MM.1S (cell line): ENCODE measurements around the gene RGS19.

Experiments
- DNase-seq: peaks from one replicate; pipeline ENCODE4 v3.0.0-alpha.2; 2015
- H2AFZ ChIP-seq: fragments of 300-600 bp; sonication (generic); 2 replicates; pipeline ENCODE4 v1.6.0; 2016; ENCODE audit warnings: antibody characterized with exemption, low read length
- H3F3A ChIP-seq: fragments of 300-600 bp; sonication (generic); 2 replicates; pipeline ENCODE4 v1.6.1; 2016; ENCODE audit warnings: mild to moderate bottlenecking, antibody characterized with exemption, low read length, moderate library complexity, mixed read lengths; ENCODE audit not compliant: insufficient read depth
- H3K27ac ChIP-seq: fragments of 300-600 bp; sonication (generic); 2 replicates; pipeline ENCODE4 v1.5.1; 2016; ENCODE audit warnings: mild to moderate bottlenecking, low read length
- H3K27me3 ChIP-seq: fragments of 300-600 bp; sonication (generic); replicated peaks from 2 replicates; pipeline ENCODE4 v1.6.0; 2016; ENCODE audit warnings: low read length; ENCODE audit not compliant: insufficient read depth
- H3K36me3 ChIP-seq: fragments of 300-600 bp; sonication (generic); replicated peaks from 2 replicates; pipeline ENCODE4 v1.6.1; 2016; ENCODE audit warnings: mild to moderate bottlenecking, low read length, mixed read lengths; ENCODE audit not compliant: insufficient read depth
- H3K4me1 ChIP-seq: fragments of 300-600 bp; sonication (generic); 2 replicates; pipeline ENCODE4 v1.6.1; 2016; ENCODE audit warnings: low read length, mixed read lengths
- H3K4me2 ChIP-seq: fragments of 300-600 bp; sonication (generic); 2 replicates; pipeline ENCODE4 v1.6.0; 2016; ENCODE audit warnings: low read depth, low read length
- H3K4me3 ChIP-seq: fragments of 300-600 bp; sonication (generic); 2 replicates; pipeline ENCODE4 v1.5.1; 2016; ENCODE audit warnings: low read length, mixed read lengths
- H3K79me2 ChIP-seq: fragments of 300-600 bp; sonication (generic); 2 replicates; pipeline ENCODE4 v1.6.1; 2016; ENCODE audit warnings: mixed run types, low read length, mixed read lengths
- H3K9ac ChIP-seq: fragments of 300-600 bp; sonication (generic); 2 replicates; pipeline ENCODE4 v1.6.1; 2016; ENCODE audit warnings: low read length, mixed read lengths
- H3K9me2 ChIP-seq: fragments of 300-600 bp; sonication (generic); replicated peaks from 2 replicates; pipeline ENCODE4 v1.6.1; 2016; ENCODE audit warnings: mild to moderate bottlenecking, low read length, mixed read lengths; ENCODE audit not compliant: insufficient read depth
- H3K9me3 ChIP-seq: fragments of 300-600 bp; sonication (generic); replicated peaks from 2 replicates; pipeline ENCODE4 v1.6.1; 2016; ENCODE audit warnings: mild to moderate bottlenecking, low read length, mixed read lengths; ENCODE audit not compliant: insufficient read depth
- H4K20me1 ChIP-seq: fragments of 300-600 bp; sonication (generic); 2 replicates; pipeline ENCODE4 v1.6.1; 2016; ENCODE audit warnings: mild to moderate bottlenecking, low read length, moderate library complexity, mixed read lengths; ENCODE audit not compliant: insufficient read depth
- EZH2 ChIP-seq: fragments of 300-600 bp; sonication (generic); optimal IDR thresholded peaks from 2 replicates; pipeline ENCODE3; 2017; ENCODE audit warnings: low read depth, mild to moderate bottlenecking, antibody characterized with exemption, low read length, mixed read lengths
- EZH2phosphoT487 ChIP-seq: fragments of 300-600 bp; sonication (generic); IDR thresholded peaks from 2 replicates; pipeline ENCODE4 v1.6.1; 2018; ENCODE audit warnings: antibody characterized with exemption, low read length
- TF ChIP-seq, protein P1 (sequence below): fragments of 300-600 bp; sonication (generic); IDR thresholded peaks from 2 replicates; pipeline ENCODE4 v1.5.1; 2016; ENCODE audit warnings: antibody characterized with exemption, low read length, mixed read lengths

The RGS19 gene

DNA sequence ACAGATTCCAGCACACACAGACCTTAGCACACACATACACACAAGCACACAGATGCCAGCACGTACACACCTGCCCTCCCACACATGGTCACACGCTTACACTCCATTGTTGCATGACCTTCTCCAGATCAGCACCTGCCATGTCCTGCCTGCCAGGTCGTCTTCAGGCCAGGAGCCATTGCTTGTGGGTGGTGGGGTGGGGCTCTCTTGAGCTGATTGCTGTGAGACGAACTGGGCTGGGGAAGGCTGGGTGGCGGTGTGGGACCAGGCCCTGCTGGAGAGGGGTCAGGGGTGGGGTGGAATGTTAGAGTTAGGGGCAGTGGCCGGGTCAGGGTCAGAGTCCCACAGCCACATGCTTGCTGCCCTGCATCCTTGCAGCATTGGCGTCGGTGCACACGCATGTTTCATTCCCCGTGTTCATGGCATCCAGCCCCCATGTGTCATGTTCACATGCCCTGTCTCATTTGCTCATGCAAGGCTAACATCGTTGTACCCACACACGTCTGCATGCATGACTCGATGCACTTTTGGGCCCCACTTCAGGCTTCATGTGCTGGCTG lies 34.6 kb upstream of the RGS19 start:
- Histone ChIP-seq H3K27me3 (peaks cover 82% of the 10 kb centered on the region), H4K20me1 (no peaks in the 10 kb centered on the region), H3K79me2 (no peaks in the 10 kb centered on the region), H3K4me3 (no peak overlapping the region), H3K27ac (no peak overlapping the region), H3K4me2 (no peak overlapping the region), H3K9ac (no peak overlapping the region), H2AFZ (no peak overlapping the region), H3F3A (no peaks in the 10 kb centered on the region), H3K36me3 (no peaks in the 10 kb centered on the region), H3K4me1 (no peaks in the 10 kb centered on the region), H3K9me2 (no peaks in the 10 kb centered on the region), H3K9me3 (no peaks in the 10 kb centered on the region)
- no peak for DNase-seq
- TF ChIP-seq EZH2phosphoT487 = no peak
- TF ChIP-seq EZH2 = no peak
- TF ChIP-seq, protein P1, sequence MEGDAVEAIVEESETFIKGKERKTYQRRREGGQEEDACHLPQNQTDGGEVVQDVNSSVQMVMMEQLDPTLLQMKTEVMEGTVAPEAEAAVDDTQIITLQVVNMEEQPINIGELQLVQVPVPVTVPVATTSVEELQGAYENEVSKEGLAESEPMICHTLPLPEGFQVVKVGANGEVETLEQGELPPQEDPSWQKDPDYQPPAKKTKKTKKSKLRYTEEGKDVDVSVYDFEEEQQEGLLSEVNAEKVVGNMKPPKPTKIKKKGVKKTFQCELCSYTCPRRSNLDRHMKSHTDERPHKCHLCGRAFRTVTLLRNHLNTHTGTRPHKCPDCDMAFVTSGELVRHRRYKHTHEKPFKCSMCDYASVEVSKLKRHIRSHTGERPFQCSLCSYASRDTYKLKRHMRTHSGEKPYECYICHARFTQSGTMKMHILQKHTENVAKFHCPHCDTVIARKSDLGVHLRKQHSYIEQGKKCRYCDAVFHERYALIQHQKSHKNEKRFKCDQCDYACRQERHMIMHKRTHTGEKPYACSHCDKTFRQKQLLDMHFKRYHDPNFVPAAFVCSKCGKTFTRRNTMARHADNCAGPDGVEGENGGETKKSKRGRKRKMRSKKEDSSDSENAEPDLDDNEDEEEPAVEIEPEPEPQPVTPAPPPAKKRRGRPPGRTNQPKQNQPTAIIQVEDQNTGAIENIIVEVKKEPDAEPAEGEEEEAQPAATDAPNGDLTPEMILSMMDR = no peak

DNA sequence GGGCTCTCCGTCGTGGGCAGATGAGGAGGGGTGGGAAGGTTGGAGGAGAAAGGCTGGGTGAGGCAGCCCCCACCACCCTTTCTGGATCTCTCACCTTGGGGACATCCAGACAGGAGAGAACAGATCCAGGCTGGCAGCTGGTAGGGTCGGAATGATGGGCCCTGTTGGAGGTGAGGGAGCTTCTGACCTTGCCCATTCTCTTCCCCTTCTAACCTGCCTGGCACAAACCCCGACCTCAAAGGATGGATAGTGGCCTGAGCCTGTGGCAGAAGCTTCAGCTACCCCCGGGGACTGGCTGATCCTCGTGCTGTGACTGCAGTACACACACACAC lies 34.1 kb upstream of the RGS19 start:
- no peak for TF ChIP-seq EZH2phosphoT487
- TF ChIP-seq, protein P1 = no peak
- no peak for TF ChIP-seq EZH2

DNA sequence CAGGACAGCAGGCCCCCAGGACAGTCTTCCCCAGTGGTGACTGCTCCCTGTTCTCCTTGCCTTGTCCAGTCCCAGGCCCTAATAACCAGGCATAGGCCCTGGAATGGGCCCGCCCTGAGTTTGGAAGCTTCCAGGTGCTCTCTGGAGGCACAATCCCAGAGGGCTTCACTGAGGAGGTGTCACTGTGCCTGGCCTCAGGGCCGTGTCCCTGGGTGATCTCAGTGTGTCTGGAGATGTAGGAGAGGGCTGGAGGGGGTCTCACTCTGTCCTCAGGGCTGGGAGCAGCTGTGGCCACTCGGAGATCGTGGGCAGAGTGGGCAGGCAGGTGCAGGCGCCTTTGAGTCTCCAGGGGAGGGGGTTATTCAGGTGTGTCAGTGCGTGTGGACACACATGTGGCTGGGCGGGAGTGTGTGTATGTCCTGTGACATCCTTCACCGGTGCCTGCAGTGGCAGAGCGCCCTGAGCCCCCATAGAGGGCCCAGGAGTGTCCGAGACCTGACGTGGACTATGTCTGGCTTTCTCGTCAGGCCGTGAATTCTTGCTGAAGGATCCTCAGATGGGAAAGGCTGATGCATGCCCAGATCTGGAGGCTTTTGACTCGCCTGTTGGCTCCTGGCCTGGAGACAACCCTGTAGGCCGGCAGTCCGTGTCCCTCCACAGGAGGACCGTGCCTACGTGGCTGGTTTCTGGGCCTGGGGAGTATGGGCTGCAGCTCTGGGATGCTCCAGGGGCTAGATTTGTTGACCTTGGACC lies 33.5 kb upstream of the RGS19 start:
- Histone ChIP-seq H3K9me3 (no peaks in the 10 kb centered on the region), H3K4me2 (no peak overlapping the region), H3K9me2 (no peaks in the 10 kb centered on the region), H3K27me3 (peaks cover 91% of the 10 kb centered on the region), H3K79me2 (no peaks in the 10 kb centered on the region), H3K4me1 (no peaks in the 10 kb centered on the region), H3F3A (no peaks in the 10 kb centered on the region), H2AFZ (no peak overlapping the region), H4K20me1 (no peaks in the 10 kb centered on the region), H3K36me3 (no peaks in the 10 kb centered on the region), H3K4me3 (no peak overlapping the region), H3K27ac (no peak overlapping the region), H3K9ac (no peak overlapping the region)
- TF ChIP-seq EZH2 (no peak), EZH2phosphoT487 (no peak)
- TF ChIP-seq, protein P1 = no peak
- no peak for DNase-seq

More for the DNA sequence above, 34.1 kb upstream of the RGS19 start:
- H3K79me2 ChIP-seq = no peaks in the 10 kb centered on the region
- no peak overlapping the region for H3K27ac ChIP-seq
- peaks cover 86% of the 10 kb centered on the region for H3K27me3 ChIP-seq
- H3F3A ChIP-seq = no peaks in the 10 kb centered on the region
- H3K4me2 ChIP-seq = no peak overlapping the region
- no peaks in the 10 kb centered on the region for H3K9me3 ChIP-seq
- H3K36me3 ChIP-seq = no peaks in the 10 kb centered on the region
- H4K20me1 ChIP-seq = no peaks in the 10 kb centered on the region
- H3K9ac ChIP-seq = no peak overlapping the region
- H2AFZ ChIP-seq = no peak overlapping the region
- no peak for DNase-seq
- H3K4me1 ChIP-seq = no peaks in the 10 kb centered on the region
- no peaks in the 10 kb centered on the region for H3K9me2 ChIP-seq
- H3K4me3 ChIP-seq = no peak overlapping the region
